Nephron progenitor cell (in vitro differentiated cells): ENCODE results near the gene CPEB3.

Experiments used
- DNase-seq: peaks from one replicate; pipeline ENCODE4 v3.0.0; 2021
- H3K27ac Mint-ChIP-seq: 2 replicates; pipeline ENCODE4 v1.8.0; 2021; ENCODE audit warnings: mild to moderate bottlenecking, moderate library complexity, mixed read lengths
- H3K27me3 Mint-ChIP-seq: 2 replicates; pipeline ENCODE4 v1.8.0; 2021; ENCODE audit warnings: mild to moderate bottlenecking, low read depth, mixed read lengths; ENCODE audit not compliant: poor library complexity
- H3K36me3 Mint-ChIP-seq: 2 replicates; pipeline ENCODE4 v1.8.0; 2021; ENCODE audit warnings: low read depth, mixed read lengths
- H3K4me1 Mint-ChIP-seq: 2 replicates; pipeline ENCODE4 v1.8.0; 2021; ENCODE audit warnings: mixed read lengths
- H3K4me3 Mint-ChIP-seq: 2 replicates; pipeline ENCODE4 v1.8.0; 2021; ENCODE audit warnings: mild to moderate bottlenecking, moderate library complexity, mixed read lengths
- H3K9me3 Mint-ChIP-seq: 2 replicates; pipeline ENCODE4 v1.8.0; 2021; ENCODE audit warnings: mild to moderate bottlenecking, moderate library complexity, mixed read lengths
- CTCF ChIP-seq: fragments of 200-600 bp; sonication (generic); IDR thresholded peaks from 2 replicates; pipeline ENCODE4 v1.5.0; 2021; ENCODE audit warnings: antibody characterized with exemption

CPEB3 gene

GRCh38 chr10:92010047-92010735 lies 280.7 kb downstream of the CPEB3 start:
- TF ChIP-seq CTCF, result no peak
- no peak for DNase-seq
- Mint-ChIP-seq H3K4me3 (no peak overlapping the region), H3K36me3 (peaks cover 69% of the 10 kb centered on the region), H3K27me3 (no peaks in the 10 kb centered on the region), H3K27ac (no peak overlapping the region), H3K4me1 (no peaks in the 10 kb centered on the region), H3K9me3 (no peaks in the 10 kb centered on the region)

DNA sequence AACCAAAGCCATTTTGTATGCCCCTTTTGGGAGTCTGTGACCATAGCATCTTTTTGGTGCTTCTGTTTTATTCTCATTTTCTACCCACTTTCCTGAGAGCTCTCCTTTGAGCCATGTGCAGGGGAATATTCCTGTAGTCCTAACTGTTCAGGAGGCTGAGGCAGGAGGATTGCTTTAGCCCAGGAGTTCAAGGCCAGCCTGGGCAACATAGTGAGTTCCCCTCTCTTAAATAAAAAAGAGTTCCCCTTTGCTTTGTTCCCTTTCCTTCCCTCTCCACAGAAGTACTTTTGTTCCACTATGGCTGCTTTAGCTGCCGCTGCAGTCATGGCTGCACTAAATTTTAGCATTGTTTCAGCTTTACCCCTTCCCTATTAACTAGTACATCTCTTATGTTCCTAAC lies 281.4 kb downstream of the CPEB3 start:
- no peak for TF ChIP-seq CTCF
- Mint-ChIP-seq H3K27me3 (no peaks in the 10 kb centered on the region), H3K4me1 (no peaks in the 10 kb centered on the region), H3K36me3 (peaks cover 76% of the 10 kb centered on the region), H3K4me3 (no peak overlapping the region), H3K27ac (peak overlapping the region; percentile 63), H3K9me3 (peaks cover 7% of the 10 kb centered on the region)
- no peak for DNase-seq

DNA sequence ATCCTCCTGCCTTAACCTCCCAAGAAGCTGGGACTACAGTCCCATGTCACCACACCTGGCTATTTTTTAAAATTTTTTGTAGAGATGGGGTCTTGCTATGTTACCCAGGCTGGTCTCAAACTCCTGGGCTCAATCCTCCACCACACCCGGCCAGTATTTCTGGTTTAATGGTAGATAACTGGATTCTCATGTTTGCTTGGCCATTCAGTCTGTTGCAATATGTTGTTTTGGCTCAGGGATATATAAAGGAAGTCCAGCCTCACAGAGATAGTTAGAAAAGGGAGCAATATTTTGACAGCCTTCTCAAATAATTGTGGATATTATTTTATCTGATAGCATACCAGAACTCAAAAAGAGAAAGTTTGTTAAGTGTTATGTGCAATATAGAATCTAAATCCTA lies 284.9 kb downstream of the CPEB3 start:
- H3K27me3 Mint-ChIP-seq, result no peaks in the 10 kb centered on the region
- DNase-seq, result no peak
- no peak for TF ChIP-seq CTCF
- peaks cover 87% of the 10 kb centered on the region for H3K36me3 Mint-ChIP-seq
- peaks cover 33% of the 10 kb centered on the region for H3K9me3 Mint-ChIP-seq
- H3K27ac Mint-ChIP-seq, result no peak overlapping the region
- no peak overlapping the region for H3K4me3 Mint-ChIP-seq
- no peaks in the 10 kb centered on the region for H3K4me1 Mint-ChIP-seq

DNA sequence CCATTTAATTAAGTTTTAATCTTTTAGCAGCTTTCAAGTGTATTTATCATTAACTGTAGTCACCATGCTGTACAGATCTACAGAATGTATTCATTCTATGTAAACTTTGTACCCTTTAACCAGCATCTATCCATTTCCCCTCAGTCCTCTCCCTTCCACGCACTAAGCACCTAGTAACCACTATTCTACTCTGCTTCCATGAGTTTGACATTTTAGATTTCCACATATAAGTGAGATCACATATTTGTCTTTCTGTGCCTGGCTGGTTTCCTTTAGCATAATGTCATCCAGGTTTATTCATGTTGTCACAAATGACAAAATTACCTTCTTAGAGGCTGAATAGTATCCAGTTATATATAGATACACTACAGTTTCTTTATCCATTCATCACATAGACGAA lies 287.6 kb downstream of the CPEB3 start:
- H3K9me3 Mint-ChIP-seq, result peaks cover 36% of the 10 kb centered on the region
- no peaks in the 10 kb centered on the region for H3K27me3 Mint-ChIP-seq
- DNase-seq, result no peak
- peaks cover 88% of the 10 kb centered on the region for H3K36me3 Mint-ChIP-seq
- H3K27ac Mint-ChIP-seq, result no peak overlapping the region
- TF ChIP-seq CTCF, result no peak
- no peaks in the 10 kb centered on the region for H3K4me1 Mint-ChIP-seq
- H3K4me3 Mint-ChIP-seq, result no peak overlapping the region

DNA sequence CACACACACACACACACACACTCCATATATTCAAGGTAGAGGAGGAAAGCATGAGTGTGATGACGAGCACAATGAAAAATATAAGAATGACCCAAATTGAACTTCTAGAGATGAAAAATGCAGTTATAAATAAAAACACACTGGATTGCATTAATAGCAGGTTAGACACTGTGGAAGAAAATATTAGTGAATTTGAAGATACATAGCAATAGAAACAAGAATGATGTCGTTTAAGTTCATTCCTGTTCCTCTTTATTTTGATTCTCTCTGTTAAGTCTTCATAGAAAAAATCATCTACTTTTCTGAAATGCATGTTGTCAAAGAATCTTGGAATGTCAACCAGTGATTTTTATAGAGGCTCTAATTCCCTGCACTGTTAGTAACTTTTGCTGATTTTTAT lies 288.9 kb downstream of the CPEB3 start:
- Mint-ChIP-seq H3K4me1 (no peaks in the 10 kb centered on the region), H3K4me3 (no peak overlapping the region), H3K27me3 (no peaks in the 10 kb centered on the region), H3K27ac (no peak overlapping the region), H3K9me3 (peaks cover 36% of the 10 kb centered on the region), H3K36me3 (peaks cover 96% of the 10 kb centered on the region)
- TF ChIP-seq CTCF, result no peak
- no peak for DNase-seq

- TF ChIP-seq CTCF, result no peak
- Mint-ChIP-seq H3K27me3 (no peaks in the 10 kb centered on the region), H3K36me3 (peaks cover 97% of the 10 kb centered on the region), H3K9me3 (peaks cover 36% of the 10 kb centered on the region), H3K4me1 (no peaks in the 10 kb centered on the region), H3K27ac (no peak overlapping the region), H3K4me3 (no peak overlapping the region)
- DNase-seq, result no peak
Observed at GRCh38 chr10:92001581-92001980, 289.3 kb downstream of the CPEB3 start.
